ENCODE data around the gene CASKIN2. TPM values are rescaled to one million over a fixed set of nuclear protein-coding genes. Genes with fewer than 3 reads are reported as not detected.
A peak's percentile ranks its signal among the peaks of the same experiment; 100 is the strongest.

CASKIN2 gene
- total RNA-seq, 1 donor, result 8.0 TPM

DNA sequence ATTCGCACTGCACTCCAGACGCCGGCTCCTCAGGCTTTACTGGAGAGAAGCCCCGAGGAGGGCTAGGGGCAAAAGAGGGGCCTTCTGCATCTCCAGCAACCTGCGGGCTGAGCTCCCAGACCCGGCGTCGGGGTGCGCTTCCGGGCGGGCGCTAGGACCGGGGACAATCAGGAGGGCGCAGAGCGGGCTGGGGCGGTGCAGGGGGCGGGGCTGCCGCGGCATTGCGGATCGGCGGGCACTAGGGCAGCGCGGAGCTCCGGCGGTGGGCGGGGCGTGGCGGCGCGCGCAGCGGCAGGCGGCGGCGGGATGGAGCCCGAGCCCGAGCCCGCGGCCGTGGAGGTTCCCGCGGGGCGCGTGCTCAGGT lies 900 bp upstream of the CASKIN2 start, which contains the start of gene TSEN54:
Gene TSEN54 (plus strand): TSS at position 274 of the 364 bp plus-strand sequence. CDS start 33 bp downstream, at position 307.
- H3K4me3 ChIP-seq (ENCODE audit: low read depth, low read length), result peak within 1 kb of the TSS; percentile 78
- DNase-seq (ENCODE audit: low read depth), result peak; percentile 80
- TF ChIP-seq CTCF (IDR thresholded peaks at IDR 0.05; ENCODE audit: insufficient read depth, low read length), result no peak

DNA sequence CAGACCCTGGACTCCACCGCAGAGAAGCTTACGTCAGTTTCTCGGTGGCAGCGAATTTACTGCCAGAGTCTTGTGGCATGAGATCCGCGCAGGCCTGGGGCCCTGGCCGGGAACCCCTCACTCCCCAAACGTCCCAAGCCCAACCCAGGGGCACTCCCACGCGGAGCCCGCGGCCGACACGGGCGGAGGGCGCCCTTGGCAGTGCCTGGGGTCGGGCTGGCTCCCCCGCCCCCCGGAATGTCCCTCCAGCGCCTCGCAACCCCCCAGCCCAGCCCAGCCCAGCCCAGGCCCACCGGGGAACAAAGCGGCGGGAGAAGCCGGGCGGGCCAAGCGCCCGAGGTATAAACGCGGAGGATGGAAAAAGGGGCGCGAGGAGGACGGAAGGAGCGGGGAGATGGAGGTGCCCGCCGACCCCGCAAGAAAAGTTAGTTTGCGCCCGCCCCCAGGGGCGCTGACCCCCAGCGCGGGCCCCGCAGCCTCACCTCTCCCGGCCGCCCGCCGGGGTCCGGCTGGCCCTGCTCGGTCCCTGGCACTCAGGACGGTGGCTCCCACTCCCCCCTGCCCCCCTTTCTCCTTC lies 330 bp downstream of the CASKIN2 start:
- peak; percentile 18 for DNase-seq (ENCODE audit: low read depth)
- TF ChIP-seq CTCF (IDR thresholded peaks at IDR 0.05; ENCODE audit: insufficient read depth, low read length), result no peak

DNA sequence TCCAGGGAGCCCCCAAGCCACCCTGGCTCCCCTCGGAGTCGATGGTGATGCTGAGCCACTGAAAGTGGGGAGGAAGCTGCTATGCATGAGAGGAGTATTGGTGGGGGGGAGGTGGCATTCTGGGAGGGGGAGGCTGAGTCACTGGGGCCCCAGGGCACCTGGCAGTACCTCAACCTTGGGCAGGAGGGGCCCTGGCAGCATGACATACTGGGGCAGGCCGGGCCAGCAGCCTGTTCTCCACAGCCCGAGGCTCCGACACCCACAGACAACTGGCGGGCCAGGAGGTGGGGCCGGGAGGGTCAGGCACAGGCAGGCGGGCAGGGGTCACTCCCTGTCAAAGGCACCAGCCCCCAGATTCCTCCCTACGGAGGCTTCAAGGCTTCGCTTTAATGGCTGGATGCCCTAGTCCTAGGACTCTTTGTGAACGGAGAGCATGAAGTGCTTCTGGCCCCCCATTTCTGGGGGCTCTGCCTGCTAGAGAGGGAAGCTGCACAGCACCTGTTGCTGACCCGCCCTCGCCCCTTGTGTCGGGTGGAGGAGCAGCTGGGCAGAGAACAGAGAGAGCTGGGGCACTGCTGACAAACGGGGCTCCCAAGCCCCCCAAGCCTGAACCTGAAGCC lies 928 bp downstream of the CASKIN2 start:
- H3K4me3 ChIP-seq (ENCODE audit: low read depth, low read length), result peak overlapping the region; percentile 76
- no peak for DNase-seq (ENCODE audit: low read depth)
- TF ChIP-seq CTCF (IDR thresholded peaks at IDR 0.05; ENCODE audit: insufficient read depth, low read length), result no peak

More for the DNA sequence above, 330 bp downstream of the CASKIN2 start:
- peak overlapping the region; percentile 76 for H3K4me3 ChIP-seq (ENCODE audit: low read depth, low read length)

GRCh38 chr17:75513641-75514000 lies 1.7 kb downstream of the CASKIN2 start:
- no peak for DNase-seq (ENCODE audit: low read depth)
- peak overlapping the region; percentile 76 for H3K4me3 ChIP-seq (ENCODE audit: low read depth, low read length)
- no peak for TF ChIP-seq CTCF (IDR thresholded peaks at IDR 0.05; ENCODE audit: insufficient read depth, low read length)

- TF ChIP-seq CTCF (IDR thresholded peaks at IDR 0.05; ENCODE audit: insufficient read depth, low read length), result no peak
- DNase-seq (ENCODE audit: low read depth), result peak; percentile 38
These were observed 2.3 kb downstream of the CASKIN2 start for GRCh38 chr17:75512926-75513640.

GRCh38 chr17:75511610-75512575 lies 3.4 kb downstream of the CASKIN2 start:
- DNase-seq (ENCODE audit: low read depth), result no peak
- no peak overlapping the region for H3K4me3 ChIP-seq (ENCODE audit: low read depth, low read length)
- no peak for TF ChIP-seq CTCF (IDR thresholded peaks at IDR 0.05; ENCODE audit: insufficient read depth, low read length)

More at GRCh38 chr17:75512926-75513640, 2.3 kb downstream of the CASKIN2 start:
- no peak overlapping the region for H3K4me3 ChIP-seq (ENCODE audit: low read depth, low read length)

All from fibroblast of the aortic adventitia (primary cell).